ENCODE results near the gene AGPAT3. TPM values are rescaled to one million over a fixed set of nuclear protein-coding genes. Genes with fewer than 3 reads are reported as not detected.
A peak's percentile ranks its signal among the peaks of the same experiment; 100 is the strongest.

AGPAT3 gene
- total RNA-seq, 1 donor from 2014 or later, result 97.6 TPM

GRCh38 chr21:43957128-43957571, 92.1 kb downstream of the AGPAT3 start:
- DNase-seq, result peak; percentile 30

GRCh38 chr21:43957611-43958362, 92.8 kb downstream of the AGPAT3 start:
- intact Hi-C loops (cut with micrococcal nuclease), result no loop called here
- DNase-seq (no peak), ATAC-seq (no peak)

More at GRCh38 chr21:43957128-43957571, 92.1 kb downstream of the AGPAT3 start:
- no peak for ATAC-seq
- intact Hi-C loops (cut with micrococcal nuclease), result no loop called here

- ATAC-seq (no peak), DNase-seq (no peak)
- intact Hi-C loops (cut with micrococcal nuclease), result no loop called here
Measured at GRCh38 chr21:43958364-43959158, 93.5 kb downstream of the AGPAT3 start.

- ATAC-seq, result no peak
- intact Hi-C loops (cut with micrococcal nuclease), result no loop called here
Measured at GRCh38 chr21:43959231-43960116, 94.5 kb downstream of the AGPAT3 start.

GRCh38 chr21:43961382-43961909, 96.4 kb downstream of the AGPAT3 start:
- intact Hi-C loops (cut with micrococcal nuclease), result no loop called here
- ATAC-seq (no peak), DNase-seq (no peak)

More at GRCh38 chr21:43959231-43960116, 94.5 kb downstream of the AGPAT3 start:
- no peak for DNase-seq

- ATAC-seq (no peak), DNase-seq (no peak)
- intact Hi-C loops (cut with micrococcal nuclease), result no loop called here
Measured at GRCh38 chr21:43965911-43966585, 101.0 kb downstream of the AGPAT3 start.

- ATAC-seq, result no peak
- DNase-seq, result no peak
- intact Hi-C loops (cut with micrococcal nuclease), result no loop called here
Measured at GRCh38 chr21:43966946-43967512, 102.0 kb downstream of the AGPAT3 start.

- DNase-seq (no peak), ATAC-seq (peak; percentile 11)
- intact Hi-C loops (cut with micrococcal nuclease), result no loop called here
Measured at GRCh38 chr21:43967981-43968380, 103.0 kb downstream of the AGPAT3 start.

GRCh38 chr21:43968410-43969114, 103.5 kb downstream of the AGPAT3 start:
- no peak for DNase-seq
- intact Hi-C loops (cut with micrococcal nuclease), result no loop called here

GRCh38 chr21:43969115-43969444, 104.1 kb downstream of the AGPAT3 start:
- intact Hi-C loops (cut with micrococcal nuclease), result no loop called here
- ATAC-seq (no peak), DNase-seq (no peak)

More at GRCh38 chr21:43968410-43969114, 103.5 kb downstream of the AGPAT3 start:
- ATAC-seq, result no peak

- DNase-seq (no peak), ATAC-seq (no peak)
- intact Hi-C loops (cut with micrococcal nuclease), result no loop called here
Measured at GRCh38 chr21:43970551-43970950, 105.5 kb downstream of the AGPAT3 start.

GRCh38 chr21:43971201-43971991, 106.4 kb downstream of the AGPAT3 start:
- ATAC-seq (peak; percentile 38), DNase-seq (no peak)
- intact Hi-C loops (cut with micrococcal nuclease), result no loop called here

GRCh38 chr21:43971992-43972255, 106.9 kb downstream of the AGPAT3 start:
- DNase-seq (no peak), ATAC-seq (no peak)
- intact Hi-C loops (cut with micrococcal nuclease), result no loop called here

GRCh38 chr21:43972850-43973633, 108.0 kb downstream of the AGPAT3 start:
- intact Hi-C loops (cut with micrococcal nuclease), result no loop called here
- ATAC-seq (peak; percentile 8), DNase-seq (no peak)

GRCh38 chr21:43973634-43973955, 108.6 kb downstream of the AGPAT3 start:
- intact Hi-C loops (cut with micrococcal nuclease), result no loop called here
- DNase-seq (no peak), ATAC-seq (no peak)

- DNase-seq (no peak), ATAC-seq (peak; percentile 21)
- intact Hi-C loops (cut with micrococcal nuclease), result no loop called here
Measured at GRCh38 chr21:43974791-43975468, 109.9 kb downstream of the AGPAT3 start.
